ENCODE data around the gene ABI1. TPM values are rescaled to one million over a fixed set of nuclear protein-coding genes. Genes with fewer than 3 reads are reported as not detected.

ABI1 gene
- total and polyA plus RNA-seq, 4 donors, result 10.7 to 18.3 (median 14.3) TPM

- 95% methylated on average over 5 of the region's 5 CpGs for WGBS
Measured at GRCh38 chr10:26798298-26798697, 62.5 kb downstream of the ABI1 start.

GRCh38 chr10:26797340-26797739 is 63.4 kb downstream of the ABI1 start:
- DNase-seq (ENCODE audit: low spot score), result no peak
- Histone ChIP-seq H3K36me3 (ENCODE audit: control insufficient read depth in 4 of 4, insufficient read depth in 3 of 4, low read depth in 1 of 4, low read length in 3 of 4) (no peaks in the 10 kb centered on the region), H3K4me3 (ENCODE audit: low read depth in 1 of 3, low read length in 3 of 3) (no peak overlapping the region), H3K27ac (ENCODE audit: low read depth in 1 of 2, low read length in 2 of 2) (no peak overlapping the region), H3K9me3 (ENCODE audit: control insufficient read depth in 4 of 4, low read length in 3 of 4) (peaks cover 0 to 2% (median 0%) of the 10 kb centered on the region in 4 donors), H3K4me1 (ENCODE audit: control insufficient read depth in 4 of 4, insufficient read depth in 4 of 4, low read length in 3 of 4) (peaks cover 0 to 6% (median 0%) of the 10 kb centered on the region in 4 donors), H3K9ac (ENCODE audit: low read depth in 1 of 2, low read length in 2 of 2) (no peak overlapping the region), H3K27me3 (ENCODE audit: control insufficient read depth in 4 of 4, insufficient read depth in 4 of 4, low read length in 3 of 4) (no peaks in the 10 kb centered on the region)
- WGBS, result 95% methylated on average over 2 of the region's 2 CpGs
- no peak for TF ChIP-seq RAD21 (IDR thresholded peaks at IDR 0.05)
- TF ChIP-seq JUND (IDR thresholded peaks at IDR 0.05), result no peak
- TF ChIP-seq TAF1 (conservative IDR thresholded peaks at IDR 0.05), result no peak
- no peak for TF ChIP-seq FOXA2 (IDR thresholded peaks at IDR 0.05)
- no peak for TF ChIP-seq EGR1 (IDR thresholded peaks at IDR 0.05; ENCODE audit: low read depth in 2 of 2)
- no peak for TF ChIP-seq REST (IDR thresholded peaks at IDR 0.05)
- no peak for TF ChIP-seq HNF4G (IDR thresholded peaks at IDR 0.05)
- no peak for TF ChIP-seq NR2F2 (IDR thresholded peaks at IDR 0.05)
- no peak for TF ChIP-seq SP1 (IDR thresholded peaks at IDR 0.05)
- TF ChIP-seq, protein P1, sequence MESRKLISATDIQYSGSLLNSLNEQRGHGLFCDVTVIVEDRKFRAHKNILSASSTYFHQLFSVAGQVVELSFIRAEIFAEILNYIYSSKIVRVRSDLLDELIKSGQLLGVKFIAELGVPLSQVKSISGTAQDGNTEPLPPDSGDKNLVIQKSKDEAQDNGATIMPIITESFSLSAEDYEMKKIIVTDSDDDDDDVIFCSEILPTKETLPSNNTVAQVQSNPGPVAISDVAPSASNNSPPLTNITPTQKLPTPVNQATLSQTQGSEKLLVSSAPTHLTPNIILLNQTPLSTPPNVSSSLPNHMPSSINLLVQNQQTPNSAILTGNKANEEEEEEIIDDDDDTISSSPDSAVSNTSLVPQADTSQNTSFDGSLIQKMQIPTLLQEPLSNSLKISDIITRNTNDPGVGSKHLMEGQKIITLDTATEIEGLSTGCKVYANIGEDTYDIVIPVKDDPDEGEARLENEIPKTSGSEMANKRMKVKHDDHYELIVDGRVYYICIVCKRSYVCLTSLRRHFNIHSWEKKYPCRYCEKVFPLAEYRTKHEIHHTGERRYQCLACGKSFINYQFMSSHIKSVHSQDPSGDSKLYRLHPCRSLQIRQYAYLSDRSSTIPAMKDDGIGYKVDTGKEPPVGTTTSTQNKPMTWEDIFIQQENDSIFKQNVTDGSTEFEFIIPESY (IDR thresholded peaks at IDR 0.05), result no peak
- TF ChIP-seq HNF4A (conservative IDR thresholded peaks at IDR 0.05), result no peak
- no peak for TF ChIP-seq GABPA (IDR thresholded peaks at IDR 0.05 in 1 of 2, conservative IDR thresholded peaks at IDR 0.05 in 1 of 2)
- TF ChIP-seq RXRA (IDR thresholded peaks at IDR 0.05), result no peak
- TF ChIP-seq YY1 (IDR thresholded peaks at IDR 0.05), result no peak

More at GRCh38 chr10:26798298-26798697, 62.5 kb downstream of the ABI1 start:
- Histone ChIP-seq H3K27me3 (ENCODE audit: control insufficient read depth in 4 of 4, insufficient read depth in 4 of 4, low read length in 3 of 4) (no peaks in the 10 kb centered on the region), H3K27ac (ENCODE audit: low read depth in 1 of 2, low read length in 2 of 2) (no peak overlapping the region), H3K4me1 (ENCODE audit: control insufficient read depth in 4 of 4, insufficient read depth in 4 of 4, low read length in 3 of 4) (peaks cover 0 to 3% (median 0%) of the 10 kb centered on the region in 4 donors), H3K9ac (ENCODE audit: low read depth in 1 of 2, low read length in 2 of 2) (no peak overlapping the region), H3K4me3 (ENCODE audit: low read depth in 1 of 3, low read length in 3 of 3) (no peak overlapping the region), H3K9me3 (ENCODE audit: control insufficient read depth in 4 of 4, low read length in 3 of 4) (peaks cover 0 to 2% (median 0%) of the 10 kb centered on the region in 4 donors), H3K36me3 (ENCODE audit: control insufficient read depth in 4 of 4, insufficient read depth in 3 of 4, low read depth in 1 of 4, low read length in 3 of 4) (no peaks in the 10 kb centered on the region)
- TF ChIP-seq HNF4G (IDR thresholded peaks at IDR 0.05) (no peak), SP1 (IDR thresholded peaks at IDR 0.05) (no peak), FOXA2 (IDR thresholded peaks at IDR 0.05) (no peak), GABPA (IDR thresholded peaks at IDR 0.05 in 1 of 2, conservative IDR thresholded peaks at IDR 0.05 in 1 of 2) (no peak), TAF1 (conservative IDR thresholded peaks at IDR 0.05) (no peak), NR2F2 (IDR thresholded peaks at IDR 0.05) (no peak), REST (IDR thresholded peaks at IDR 0.05) (no peak), RXRA (IDR thresholded peaks at IDR 0.05) (no peak)
- TF ChIP-seq, protein P2, sequence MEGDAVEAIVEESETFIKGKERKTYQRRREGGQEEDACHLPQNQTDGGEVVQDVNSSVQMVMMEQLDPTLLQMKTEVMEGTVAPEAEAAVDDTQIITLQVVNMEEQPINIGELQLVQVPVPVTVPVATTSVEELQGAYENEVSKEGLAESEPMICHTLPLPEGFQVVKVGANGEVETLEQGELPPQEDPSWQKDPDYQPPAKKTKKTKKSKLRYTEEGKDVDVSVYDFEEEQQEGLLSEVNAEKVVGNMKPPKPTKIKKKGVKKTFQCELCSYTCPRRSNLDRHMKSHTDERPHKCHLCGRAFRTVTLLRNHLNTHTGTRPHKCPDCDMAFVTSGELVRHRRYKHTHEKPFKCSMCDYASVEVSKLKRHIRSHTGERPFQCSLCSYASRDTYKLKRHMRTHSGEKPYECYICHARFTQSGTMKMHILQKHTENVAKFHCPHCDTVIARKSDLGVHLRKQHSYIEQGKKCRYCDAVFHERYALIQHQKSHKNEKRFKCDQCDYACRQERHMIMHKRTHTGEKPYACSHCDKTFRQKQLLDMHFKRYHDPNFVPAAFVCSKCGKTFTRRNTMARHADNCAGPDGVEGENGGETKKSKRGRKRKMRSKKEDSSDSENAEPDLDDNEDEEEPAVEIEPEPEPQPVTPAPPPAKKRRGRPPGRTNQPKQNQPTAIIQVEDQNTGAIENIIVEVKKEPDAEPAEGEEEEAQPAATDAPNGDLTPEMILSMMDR (IDR thresholded peaks at IDR 0.05; ENCODE audit: low read depth, low read length, missing input control), result no peak
- no peak for DNase-seq (ENCODE audit: low spot score)

All from liver (tissue), 9 donors.